Erythroblast (primary cell): Measurements from ENCODE around the gene SH3RF1.

Experiments
- GATA1 ChIP-seq: IDR thresholded peaks from 2 replicates; pipeline ENCODE4 v1.6.1; 2011; ENCODE audit warnings: low read depth, mild to moderate bottlenecking, control low read depth, low read length, moderate library complexity
- POLR2A ChIP-seq: IDR thresholded peaks from 2 replicates; pipeline ENCODE4 v1.6.1; 2011; ENCODE audit warnings: mild to moderate bottlenecking, low read length

DNA sequence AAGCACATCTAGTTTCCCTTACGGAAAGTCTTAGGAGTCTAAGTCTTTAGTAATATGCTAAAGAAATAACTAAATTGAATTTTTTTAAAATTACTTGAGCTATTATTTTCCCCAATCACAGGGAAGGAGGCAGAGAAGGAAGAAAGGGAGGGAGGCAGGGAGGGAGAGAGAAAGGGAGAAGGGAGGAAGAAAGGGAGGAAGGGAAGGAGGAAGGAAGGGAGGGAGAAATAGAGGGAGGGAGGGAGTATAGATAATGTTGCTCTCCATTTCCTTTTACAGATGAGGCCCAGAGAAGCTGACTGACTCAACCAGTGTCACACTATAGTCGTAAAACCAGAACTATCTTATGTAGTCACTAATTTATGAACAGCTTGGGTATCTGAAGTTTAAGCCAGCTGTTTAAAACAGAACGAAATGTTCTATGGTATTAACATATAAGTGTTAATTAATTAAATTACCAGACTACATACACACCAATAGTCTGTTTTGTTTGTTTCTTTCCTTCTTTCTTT is 14.6 kb downstream of the SH3RF1 start:
- TF ChIP-seq POLR2A (no peak), GATA1 (no peak)
